Stromal cell of bone marrow (primary cell): ENCODE results near the gene THSD7B.

ENCODE experiments used
- DNase-seq: peaks from one replicate; pipeline ENCODE4 v3.0.0-alpha.2; 2012; ENCODE audit warnings: low read depth

THSD7B gene

GRCh38 chr2:136823291-136823690 is 57.9 kb downstream of the THSD7B start:
- no peak for DNase-seq

DNA sequence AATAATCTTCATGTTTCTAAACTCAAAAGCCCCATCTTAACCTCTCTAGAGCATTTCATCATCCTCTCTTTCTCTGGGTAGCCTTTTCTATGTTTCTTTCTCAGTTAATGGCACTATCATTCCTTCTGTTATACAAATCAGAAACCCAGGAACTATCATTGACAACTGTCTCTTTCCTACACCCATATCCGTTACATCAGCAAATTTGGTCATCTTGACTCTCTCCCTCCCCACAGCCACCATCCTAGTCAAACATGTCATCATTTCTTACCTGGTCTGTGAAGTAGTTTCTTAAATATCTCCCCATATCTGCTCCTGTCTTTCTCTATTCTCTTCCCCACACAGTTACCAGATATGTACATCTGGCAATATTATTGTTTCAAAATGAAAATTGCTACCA is 62.8 kb downstream of the THSD7B start:
- no peak for DNase-seq

- DNase-seq: no peak
These were observed 63.4 kb downstream of the THSD7B start for GRCh38 chr2:136828774-136829173.

DNA sequence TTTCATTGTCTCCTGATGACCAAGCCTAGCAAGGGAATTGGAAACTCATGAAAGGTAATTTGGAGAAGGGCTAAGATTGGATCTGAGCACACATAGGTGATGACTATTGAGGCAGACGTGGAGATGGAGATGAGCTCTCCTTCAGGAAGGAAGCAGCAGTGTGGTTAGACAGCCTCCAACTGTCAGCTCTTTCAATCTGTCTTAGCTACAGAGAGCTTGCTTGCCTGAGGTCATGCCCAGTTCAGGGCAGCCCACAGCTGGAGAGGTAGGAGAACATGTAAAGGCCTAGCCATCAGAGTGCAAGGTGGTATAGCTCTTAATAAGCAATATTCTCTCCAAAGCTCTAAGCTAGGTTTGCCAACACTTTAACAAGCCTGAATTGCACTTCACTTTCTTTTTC is 79.2 kb downstream of the THSD7B start:
- no peak for DNase-seq

- no peak for DNase-seq
These were observed 93.3 kb downstream of the THSD7B start for GRCh38 chr2:136858656-136859055.

DNA sequence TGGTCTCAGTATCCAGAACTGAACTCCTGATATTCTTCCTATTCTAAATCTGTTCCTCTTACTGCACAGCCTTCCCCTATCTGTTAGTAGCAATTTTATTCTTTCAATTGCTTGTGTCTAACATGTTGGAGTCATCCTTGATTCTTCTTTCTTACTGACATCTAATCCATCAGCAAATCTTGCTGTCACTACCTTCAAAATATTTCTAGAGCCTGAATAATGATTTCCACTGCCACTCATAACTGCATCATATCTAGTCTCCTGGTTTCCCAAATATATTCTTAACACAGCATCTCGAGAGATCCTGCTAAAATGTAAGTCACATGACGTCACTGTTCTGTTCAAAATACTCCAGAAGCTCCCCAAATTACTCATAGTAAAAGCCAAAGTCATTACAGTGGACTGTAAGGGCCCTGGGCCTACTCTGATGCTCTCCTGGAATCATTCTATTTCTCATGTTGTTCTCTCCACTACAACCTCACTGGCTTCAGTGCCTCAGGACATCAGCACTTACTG is 95.2 kb downstream of the THSD7B start:
- no peak for DNase-seq

GRCh38 chr2:136863468-136863867 is 98.1 kb downstream of the THSD7B start:
- no peak for DNase-seq

DNA sequence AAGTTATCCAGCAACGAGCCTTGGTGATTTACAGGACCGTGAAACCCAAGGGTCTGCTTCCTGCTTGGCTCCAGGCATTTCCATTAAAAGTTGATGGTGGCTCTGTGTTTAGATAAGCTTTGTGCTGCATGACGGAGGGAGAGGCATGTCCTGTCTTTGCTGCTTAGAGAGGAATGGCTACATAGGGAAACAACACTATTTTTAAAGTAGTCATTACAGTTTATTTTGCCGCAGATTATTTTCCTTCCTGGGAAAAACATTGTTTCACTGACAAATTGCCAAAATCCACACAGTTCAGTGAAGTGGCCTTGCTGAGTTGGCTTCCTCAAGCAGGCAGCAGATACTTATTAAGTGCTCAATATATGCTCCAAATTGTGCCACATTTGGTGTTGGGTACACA is 98.5 kb downstream of the THSD7B start:
- DNase-seq: peak; percentile 6

- no peak for DNase-seq
These were observed 106.1 kb downstream of the THSD7B start for GRCh38 chr2:136871424-136871823.

DNA sequence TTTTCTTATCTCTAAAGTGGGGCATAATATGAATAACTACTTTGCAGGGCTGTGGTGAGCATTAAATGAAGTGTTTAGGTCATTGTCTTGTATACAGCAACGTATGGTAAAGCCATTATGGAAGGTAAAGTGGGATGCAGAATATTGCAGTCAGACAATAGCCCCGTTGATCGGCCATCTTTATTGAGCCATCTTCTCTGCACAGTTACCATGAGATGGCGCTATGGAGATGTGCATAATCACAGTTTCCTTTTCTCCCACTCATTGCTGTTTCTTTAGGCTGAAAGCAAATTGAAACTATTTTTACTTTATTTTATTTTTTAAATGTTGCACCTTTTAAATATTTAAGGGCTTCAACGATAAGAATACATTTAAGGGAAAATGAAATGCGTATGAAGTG is 108.9 kb downstream of the THSD7B start:
- DNase-seq: no peak

GRCh38 chr2:136891100-136891499 is 125.8 kb downstream of the THSD7B start:
- no peak for DNase-seq

DNA sequence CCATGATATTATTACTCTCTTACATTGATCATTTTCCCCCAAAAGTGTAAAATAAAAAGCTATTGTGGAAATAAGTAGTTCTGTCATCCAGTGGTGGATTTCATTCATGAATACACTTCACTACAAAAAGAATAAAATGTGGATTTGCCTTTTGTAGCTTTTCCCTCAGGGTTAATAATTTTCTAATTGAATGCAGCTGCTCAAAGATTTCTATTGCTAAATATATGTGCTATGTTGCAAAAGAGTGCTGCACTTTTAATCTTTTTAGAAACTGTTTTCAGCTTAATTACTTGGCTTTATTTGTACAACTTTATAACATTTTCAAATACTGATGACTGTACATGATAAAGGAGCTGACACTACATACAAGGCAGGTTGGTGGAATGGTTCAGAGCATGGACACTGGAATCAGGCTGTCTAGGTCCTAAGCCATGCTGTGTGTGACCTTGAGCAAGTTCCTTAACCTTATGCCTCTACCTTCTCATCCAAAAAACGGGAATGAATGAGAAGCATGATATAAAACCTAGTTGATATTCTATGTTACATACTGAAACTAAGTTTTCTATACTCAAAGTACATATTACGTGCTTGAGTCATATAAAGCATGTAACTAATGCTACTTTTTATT is 128.8 kb downstream of the THSD7B start:
- no peak for DNase-seq

- no peak for DNase-seq
These were observed 136.4 kb downstream of the THSD7B start for GRCh38 chr2:136901732-136902131.

DNA sequence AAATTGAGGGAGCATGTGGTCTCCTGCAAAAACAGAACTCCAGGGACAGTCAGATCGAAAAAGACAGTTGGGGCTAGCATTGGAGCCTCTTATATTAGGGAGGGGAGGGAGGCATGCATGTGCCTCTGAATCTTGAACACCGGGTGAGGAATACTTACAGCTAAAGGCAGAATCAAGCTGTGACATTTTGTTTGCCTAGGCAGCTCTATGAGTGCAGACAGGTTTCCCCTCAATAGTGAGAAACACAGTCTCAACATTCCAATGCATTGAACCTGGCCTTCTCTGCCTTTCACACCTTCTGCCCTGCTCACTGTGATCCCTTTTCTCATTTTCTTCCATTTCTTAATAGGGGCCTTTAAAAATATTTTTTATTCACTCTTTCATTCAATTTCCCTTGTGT is 140.4 kb downstream of the THSD7B start:
- no peak for DNase-seq

GRCh38 chr2:136909777-136910176 is 144.4 kb downstream of the THSD7B start:
- DNase-seq: no peak

DNA sequence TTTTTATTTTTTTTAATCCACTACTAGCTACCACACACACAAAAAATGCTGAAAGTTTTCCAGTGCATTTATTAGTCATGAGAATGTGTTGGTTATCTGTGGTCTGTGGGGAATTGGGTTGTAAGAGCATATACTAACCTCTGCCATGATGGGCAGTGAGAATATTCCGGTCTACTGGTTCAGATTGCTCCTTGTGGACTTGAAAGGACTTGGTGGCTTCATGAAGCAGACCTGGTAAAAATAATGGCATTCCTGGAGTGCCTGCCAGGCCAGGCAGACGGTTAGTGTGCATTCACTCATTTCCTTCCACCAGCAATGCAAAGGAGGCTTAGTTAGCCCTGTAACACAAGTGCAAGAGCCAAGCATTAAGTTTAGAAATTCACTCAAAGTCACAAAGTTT is 150.8 kb downstream of the THSD7B start:
- no peak for DNase-seq

DNA sequence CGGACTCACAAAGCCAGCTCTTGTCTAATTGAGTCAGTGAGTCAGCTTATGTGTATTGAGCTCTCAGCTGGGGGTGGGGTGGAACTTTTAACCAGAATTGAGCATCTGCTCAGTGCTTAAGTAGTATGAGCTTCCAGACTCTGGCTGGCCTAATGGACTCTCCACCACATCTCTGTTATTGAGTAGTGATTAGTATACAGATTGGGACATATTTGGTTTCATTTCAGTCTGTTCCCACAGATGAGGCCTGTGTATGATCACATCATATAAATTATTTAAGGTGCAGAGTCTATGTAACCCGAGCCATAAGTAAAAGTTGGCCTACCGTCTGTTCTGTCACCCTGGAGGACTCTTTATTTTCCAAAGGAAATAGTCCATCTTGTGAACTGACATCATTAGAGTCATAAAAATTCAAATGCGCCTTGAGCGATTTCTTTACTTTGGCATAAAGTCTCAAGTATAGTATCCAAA is 152.1 kb downstream of the THSD7B start:
- no peak for DNase-seq

- no peak for DNase-seq
These were observed 154.3 kb downstream of the THSD7B start for GRCh38 chr2:136919682-136920081.

- DNase-seq: no peak
These were observed 155.4 kb downstream of the THSD7B start for GRCh38 chr2:136920652-136921333.

GRCh38 chr2:136927156-136927555 is 161.8 kb downstream of the THSD7B start:
- no peak for DNase-seq

DNA sequence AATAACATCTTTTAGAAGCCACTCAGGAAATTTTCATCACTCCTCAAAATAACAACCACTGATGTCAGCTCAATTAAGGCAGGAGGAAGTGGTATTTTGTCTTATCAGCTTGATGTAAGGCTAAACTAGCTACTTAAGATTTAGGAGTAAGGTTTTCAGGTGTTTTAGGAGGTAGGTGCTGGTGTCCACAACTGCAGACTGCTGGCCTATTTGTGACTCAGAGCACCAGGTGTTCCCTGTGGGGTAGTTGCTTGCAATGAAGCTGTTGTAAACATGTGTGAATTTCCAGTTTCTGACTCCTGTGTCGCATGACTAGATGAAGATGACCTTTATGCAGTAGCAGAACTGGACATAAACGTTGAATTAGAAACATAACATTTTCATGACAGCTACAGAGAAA is 164.2 kb downstream of the THSD7B start:
- no peak for DNase-seq

GRCh38 chr2:136932700-136933099 is 167.4 kb downstream of the THSD7B start:
- peak; percentile 3 for DNase-seq

GRCh38 chr2:136935119-136935518 is 169.8 kb downstream of the THSD7B start:
- DNase-seq: no peak

DNA sequence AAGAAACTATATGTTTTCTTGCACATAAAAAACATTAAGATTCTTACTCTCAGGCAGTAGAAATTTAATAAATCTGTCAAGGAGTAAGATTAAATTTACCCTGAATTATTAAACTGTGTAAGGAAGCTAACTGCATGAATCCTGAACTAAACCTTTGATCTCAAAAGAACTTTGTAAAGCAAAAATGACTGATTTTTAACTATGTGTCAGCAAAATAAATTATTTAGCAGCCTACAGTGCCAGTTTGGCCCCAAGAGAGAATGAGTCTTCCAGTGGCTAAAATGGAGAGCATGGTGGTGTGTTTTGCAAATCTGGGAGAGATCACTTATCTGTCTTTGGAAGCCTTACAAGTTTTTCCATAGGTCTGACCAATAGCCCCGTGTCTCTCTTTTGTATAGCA is 190.7 kb downstream of the THSD7B start:
- DNase-seq: peak; percentile 3
